Fibroblast of upper back skin (primary cell): ENCODE measurements around the gene SPCS2.
"Not testable (repeated sequence)": the region's sequence is repeated elsewhere in the genome, so short reads cannot be mapped to it uniquely, and the experiment has no call there.

Source experiments
- DNase-seq: peaks from one replicate; pipeline ENCODE4 v3.0.0-alpha.2; 2013

SPCS2 gene

DNA sequence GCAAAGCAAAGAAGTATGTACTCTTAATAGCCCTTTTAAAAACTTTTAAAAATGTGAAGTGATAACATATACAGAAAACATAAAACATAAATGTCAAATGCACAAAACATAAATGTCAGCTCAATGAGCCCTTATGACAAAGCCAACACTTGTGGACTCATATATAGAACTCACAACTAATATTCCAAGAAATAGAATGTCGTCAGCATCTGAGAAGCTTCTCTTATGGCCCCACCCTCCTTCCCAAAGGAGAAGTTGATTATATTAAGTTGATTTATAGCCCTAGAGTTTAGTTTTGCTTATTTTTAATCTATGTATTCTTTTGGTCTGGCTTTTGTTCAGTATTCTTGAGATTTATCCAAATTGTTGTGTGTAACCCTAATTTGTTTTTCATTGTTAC, 53.5 kb downstream of the SPCS2 start:
- DNase-seq = no peak

DNA sequence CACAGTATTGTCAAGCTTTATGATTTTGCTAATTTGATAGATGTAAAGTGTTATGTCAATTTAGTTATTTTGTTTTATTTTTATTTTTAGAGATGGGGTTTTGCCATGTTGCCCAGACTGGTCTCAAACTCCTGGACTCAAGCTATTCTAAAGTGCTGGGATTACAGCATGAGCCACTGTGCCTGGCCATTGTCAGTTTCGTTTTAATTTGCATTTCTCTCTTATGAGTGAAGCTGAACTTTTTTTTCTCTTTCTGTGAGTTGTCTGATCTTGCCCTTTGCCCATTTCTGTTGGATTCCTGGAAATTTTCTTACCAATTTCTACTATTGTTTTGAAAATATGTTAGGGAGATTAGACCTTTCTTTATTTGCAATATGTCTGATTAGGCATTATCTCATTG, 55.1 kb downstream of the SPCS2 start:
- no peak for DNase-seq

GRCh38 chr11:75011357-75011756, 62.3 kb downstream of the SPCS2 start:
- no peak for DNase-seq

- DNase-seq = no peak
Observed at GRCh38 chr11:75011872-75012271, 62.8 kb downstream of the SPCS2 start.

DNA sequence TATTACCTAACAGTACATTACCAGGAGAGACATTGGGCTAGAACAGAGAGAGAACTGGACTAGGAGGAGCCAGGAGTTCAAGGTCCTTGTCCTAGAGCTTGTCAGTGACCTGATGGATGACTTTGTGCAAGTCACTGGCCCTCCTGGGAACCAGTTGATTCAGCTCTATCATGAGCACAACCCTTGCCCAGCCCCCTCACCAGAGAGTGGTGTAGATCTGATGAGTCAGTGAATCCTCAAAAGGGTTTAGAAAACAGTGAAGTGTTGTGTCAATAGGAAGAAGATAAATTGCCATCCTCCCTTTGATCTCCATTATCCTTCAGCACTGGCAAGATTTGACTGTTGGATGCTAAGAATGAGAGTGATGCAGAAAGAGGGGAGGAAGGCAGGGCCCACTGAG, 64.0 kb downstream of the SPCS2 start:
- DNase-seq = peak; percentile 39

- peak; percentile 82 for DNase-seq
Observed at GRCh38 chr11:75014129-75014528, 65.1 kb downstream of the SPCS2 start.

- DNase-seq = not testable (repeated sequence)
Observed at GRCh38 chr11:75019200-75019599, 70.1 kb downstream of the SPCS2 start.

GRCh38 chr11:75020328-75020727, 71.3 kb downstream of the SPCS2 start:
- DNase-seq = not testable (repeated sequence)

GRCh38 chr11:75022296-75022695, 73.2 kb downstream of the SPCS2 start:
- no peak for DNase-seq

DNA sequence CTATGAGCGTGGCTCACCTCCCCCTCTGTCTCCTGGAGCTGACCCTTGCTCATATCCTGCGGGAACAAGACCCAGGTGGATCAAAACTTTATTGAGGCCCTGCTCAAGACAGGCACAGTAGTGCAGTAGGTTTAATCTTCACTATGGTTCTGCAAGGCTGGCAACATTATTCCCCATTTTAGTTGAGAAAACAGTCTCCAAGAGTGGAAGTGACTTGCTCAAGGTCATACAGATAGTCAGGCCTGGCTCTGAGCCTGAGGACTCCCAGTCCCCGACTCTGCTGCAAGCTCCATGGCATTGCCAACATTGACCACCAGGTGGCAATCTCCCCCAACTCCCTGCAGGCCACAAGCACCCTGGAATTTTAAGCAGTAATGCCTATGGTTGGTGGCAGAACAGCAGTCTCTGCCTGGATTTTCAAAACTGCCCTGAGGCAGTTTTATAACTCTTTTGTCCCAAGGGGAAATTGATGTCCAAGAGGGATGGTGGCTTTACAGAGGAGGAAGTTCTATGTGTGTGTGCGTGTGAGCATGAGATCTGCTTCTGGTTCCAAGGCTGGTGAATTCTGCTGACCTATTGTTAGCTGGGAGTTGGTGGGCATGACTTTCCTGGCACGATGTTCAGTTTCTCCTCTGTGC, 73.8 kb downstream of the SPCS2 start:
- DNase-seq = peak; percentile 78

DNA sequence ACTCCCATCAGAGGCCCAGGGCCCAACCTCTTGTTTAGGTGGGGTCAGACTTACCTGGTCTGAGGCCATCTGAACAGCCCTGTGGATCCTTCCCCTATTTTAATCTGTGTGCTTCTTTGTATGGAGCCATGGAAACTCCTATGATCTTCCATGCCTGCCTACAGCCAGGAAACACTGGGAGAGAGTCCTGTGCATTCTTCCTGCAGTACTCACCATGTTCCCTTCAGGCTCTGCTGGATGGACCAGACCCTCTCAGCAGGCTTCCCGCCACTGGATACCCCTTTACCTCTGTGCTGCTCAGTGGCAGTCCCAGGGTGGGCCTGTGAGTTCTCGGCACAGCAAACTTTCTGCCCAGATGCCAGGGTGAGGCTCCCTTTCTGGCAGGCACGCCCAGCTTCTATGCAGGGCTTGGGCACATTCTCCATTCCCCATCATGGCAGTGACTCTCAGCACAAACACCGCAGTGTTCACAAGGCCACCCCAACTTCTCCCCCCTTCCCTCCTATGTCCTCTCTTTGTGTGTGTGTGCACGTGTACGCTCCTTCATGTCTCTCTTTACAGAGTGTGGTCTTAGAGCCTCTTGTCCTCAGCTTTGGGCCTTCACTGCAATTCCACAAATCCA, 74.5 kb downstream of the SPCS2 start:
- no peak for DNase-seq

DNA sequence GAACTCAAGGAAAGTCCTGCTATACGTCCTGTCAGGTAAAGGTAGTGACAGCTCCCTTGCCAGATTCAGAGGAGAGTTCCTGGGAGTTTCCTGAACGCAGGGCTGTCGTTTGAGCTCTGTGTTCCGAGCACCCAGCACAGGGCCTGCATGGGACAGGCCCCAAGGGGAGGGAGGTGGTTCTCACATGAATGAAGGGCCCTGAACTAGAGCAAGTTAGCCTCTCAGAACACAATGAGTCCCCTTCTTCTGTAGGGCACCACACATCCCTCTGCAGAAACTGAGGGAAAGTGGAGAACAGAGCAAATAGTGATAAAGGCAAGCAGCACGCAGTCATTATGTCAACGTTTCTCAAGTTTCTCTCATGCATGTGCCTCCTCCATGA, 75.0 kb downstream of the SPCS2 start:
- DNase-seq = no peak

GRCh38 chr11:75024764-75025211, 75.7 kb downstream of the SPCS2 start:
- DNase-seq = no peak

GRCh38 chr11:75025561-75025960, 76.5 kb downstream of the SPCS2 start:
- no peak for DNase-seq

DNA sequence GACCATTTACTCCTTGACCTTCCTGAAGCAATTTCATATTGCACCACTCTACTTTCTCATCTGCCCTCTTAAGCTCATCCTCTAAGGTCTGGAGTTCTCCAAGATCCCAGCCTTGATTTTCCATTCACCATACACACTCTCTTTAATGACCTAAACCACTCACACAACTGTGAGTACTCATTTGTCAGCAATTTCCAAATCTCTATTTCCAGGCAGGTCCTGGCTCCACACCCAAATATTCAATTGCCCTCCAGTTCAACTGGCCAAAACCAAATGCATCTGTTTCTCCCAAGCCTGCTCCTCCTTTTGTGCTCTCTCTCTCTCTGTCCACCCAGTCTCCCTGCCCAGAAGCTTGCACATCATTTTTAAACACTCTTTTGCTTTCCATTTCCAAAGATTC, 79.3 kb downstream of the SPCS2 start:
- DNase-seq = no peak
